ENCODE results near the gene KRTAP5-3.

DNA sequence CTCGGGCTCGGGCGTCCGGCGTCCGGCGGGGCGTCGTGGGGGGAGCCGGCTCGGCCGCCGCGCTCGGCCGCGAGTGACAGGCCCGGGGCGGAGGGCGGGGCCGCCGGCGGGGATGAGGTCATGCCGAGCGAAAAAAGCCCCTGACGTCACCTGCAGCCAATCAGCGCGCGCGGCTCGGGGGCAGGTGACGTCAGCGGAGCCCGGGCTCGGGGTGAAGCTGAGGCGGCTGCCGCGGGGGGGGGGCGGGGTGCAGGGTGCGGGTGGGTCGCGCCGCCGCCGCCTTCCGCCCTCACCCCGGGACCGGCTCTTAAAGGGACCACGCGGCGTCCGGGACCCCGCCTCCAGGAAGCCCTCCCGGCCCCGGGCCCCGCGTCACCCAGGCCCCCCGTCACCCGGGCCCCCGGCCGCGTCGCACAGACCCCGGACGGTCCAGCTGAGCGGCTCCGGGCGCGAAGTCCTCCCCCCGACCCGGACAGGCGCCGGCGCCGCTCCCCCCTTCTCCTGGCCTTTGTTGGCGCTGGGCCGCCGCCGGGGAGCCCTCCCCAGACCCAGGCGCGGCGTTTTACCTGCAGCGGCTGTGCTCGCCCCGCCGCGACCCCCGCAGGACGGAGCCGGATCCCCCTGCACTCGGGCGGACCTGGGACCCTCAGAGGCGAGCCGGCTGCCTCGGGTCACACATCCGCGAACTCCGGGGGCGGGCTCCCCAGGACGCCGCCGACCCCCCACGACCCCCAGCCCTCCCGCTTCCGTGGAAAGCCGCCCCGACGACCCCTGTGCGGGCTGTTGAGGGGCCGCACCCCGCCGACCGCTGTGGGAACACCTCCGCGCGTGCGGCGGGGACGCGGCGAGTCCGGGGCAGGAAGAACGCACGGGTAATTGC is 35.8 kb downstream of the KRTAP5-3 start, which contains the start of gene DUSP8:
- TF ChIP-seq EZH2 (IDR thresholded peaks at IDR 0.05) (peak; percentile 97), EZH2phosphoT487 (IDR thresholded peaks at IDR 0.05) (peak; percentile 94)
- TF ChIP-seq, protein P1, sequence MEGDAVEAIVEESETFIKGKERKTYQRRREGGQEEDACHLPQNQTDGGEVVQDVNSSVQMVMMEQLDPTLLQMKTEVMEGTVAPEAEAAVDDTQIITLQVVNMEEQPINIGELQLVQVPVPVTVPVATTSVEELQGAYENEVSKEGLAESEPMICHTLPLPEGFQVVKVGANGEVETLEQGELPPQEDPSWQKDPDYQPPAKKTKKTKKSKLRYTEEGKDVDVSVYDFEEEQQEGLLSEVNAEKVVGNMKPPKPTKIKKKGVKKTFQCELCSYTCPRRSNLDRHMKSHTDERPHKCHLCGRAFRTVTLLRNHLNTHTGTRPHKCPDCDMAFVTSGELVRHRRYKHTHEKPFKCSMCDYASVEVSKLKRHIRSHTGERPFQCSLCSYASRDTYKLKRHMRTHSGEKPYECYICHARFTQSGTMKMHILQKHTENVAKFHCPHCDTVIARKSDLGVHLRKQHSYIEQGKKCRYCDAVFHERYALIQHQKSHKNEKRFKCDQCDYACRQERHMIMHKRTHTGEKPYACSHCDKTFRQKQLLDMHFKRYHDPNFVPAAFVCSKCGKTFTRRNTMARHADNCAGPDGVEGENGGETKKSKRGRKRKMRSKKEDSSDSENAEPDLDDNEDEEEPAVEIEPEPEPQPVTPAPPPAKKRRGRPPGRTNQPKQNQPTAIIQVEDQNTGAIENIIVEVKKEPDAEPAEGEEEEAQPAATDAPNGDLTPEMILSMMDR (IDR thresholded peaks at IDR 0.05), result no peak
